22Rv1 (cell line): ENCODE data around the gene CAMTA1.

ENCODE experiments used
- CTCF ChIP-seq: fragments of 450-650 bp; IDR thresholded peaks from 2 replicates; pipeline ENCODE4 v1.5.1; 2017; ENCODE audit warnings: mild to moderate bottlenecking
- ZFX ChIP-seq: fragments of 450-650 bp; IDR thresholded peaks from 2 replicates; pipeline ENCODE4 v1.6.1; 2017; ENCODE audit warnings: antibody characterized with exemption, borderline replicate concordance

GRCh38 chr1:7280347-7280960 lies 495.2 kb downstream of the CAMTA1 start:
- TF ChIP-seq CTCF = no peak
- TF ChIP-seq ZFX = no peak
